OCI-LY7 (cell line): ENCODE measurements around the gene WDR90.

Source experiments
- EZH2phosphoT487 ChIP-seq: fragments of 200-600 bp; sonication (generic); IDR thresholded peaks from 2 replicates; pipeline ENCODE4 v1.6.1; 2018; ENCODE audit warnings: low read depth, borderline replicate concordance, mild to moderate bottlenecking, mixed run types, antibody characterized with exemption, low read length, moderate library complexity, mixed read lengths
- TF ChIP-seq, protein P1 (sequence below): fragments of 200-600 bp; sonication (generic); conservative IDR thresholded peaks from 2 replicates; pipeline ENCODE4 v1.5.1; 2014; ENCODE audit warnings: mild to moderate bottlenecking, antibody characterized with exemption, low read length, moderate library complexity, mixed read lengths

GRCh38 chr16:698911-699671, 49.9 kb downstream of the WDR90 start:
- TF ChIP-seq, protein P1, sequence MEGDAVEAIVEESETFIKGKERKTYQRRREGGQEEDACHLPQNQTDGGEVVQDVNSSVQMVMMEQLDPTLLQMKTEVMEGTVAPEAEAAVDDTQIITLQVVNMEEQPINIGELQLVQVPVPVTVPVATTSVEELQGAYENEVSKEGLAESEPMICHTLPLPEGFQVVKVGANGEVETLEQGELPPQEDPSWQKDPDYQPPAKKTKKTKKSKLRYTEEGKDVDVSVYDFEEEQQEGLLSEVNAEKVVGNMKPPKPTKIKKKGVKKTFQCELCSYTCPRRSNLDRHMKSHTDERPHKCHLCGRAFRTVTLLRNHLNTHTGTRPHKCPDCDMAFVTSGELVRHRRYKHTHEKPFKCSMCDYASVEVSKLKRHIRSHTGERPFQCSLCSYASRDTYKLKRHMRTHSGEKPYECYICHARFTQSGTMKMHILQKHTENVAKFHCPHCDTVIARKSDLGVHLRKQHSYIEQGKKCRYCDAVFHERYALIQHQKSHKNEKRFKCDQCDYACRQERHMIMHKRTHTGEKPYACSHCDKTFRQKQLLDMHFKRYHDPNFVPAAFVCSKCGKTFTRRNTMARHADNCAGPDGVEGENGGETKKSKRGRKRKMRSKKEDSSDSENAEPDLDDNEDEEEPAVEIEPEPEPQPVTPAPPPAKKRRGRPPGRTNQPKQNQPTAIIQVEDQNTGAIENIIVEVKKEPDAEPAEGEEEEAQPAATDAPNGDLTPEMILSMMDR, result no peak
- TF ChIP-seq EZH2phosphoT487, result no peak
